Kidney tubule cell (primary cell): ENCODE results near the gene LETM1.
A peak's percentile ranks its signal among the peaks of the same experiment; 100 is the strongest.

Experiments used
- DNase-seq: peaks from one replicate; pipeline ENCODE4 v3.0.0-alpha.2; 2018; ENCODE audit warnings: low spot score

The LETM1 gene

GRCh38 chr4:1825326-1825725, 30.6 kb downstream of the LETM1 start:
- no peak for DNase-seq

GRCh38 chr4:1824746-1825145, 31.2 kb downstream of the LETM1 start:
- no peak for DNase-seq

- no peak for DNase-seq
Observed at GRCh38 chr4:1823545-1823932, 32.4 kb downstream of the LETM1 start.

GRCh38 chr4:1822568-1823544, 33.1 kb downstream of the LETM1 start:
- DNase-seq = no peak

- DNase-seq = no peak
Observed at GRCh38 chr4:1821679-1822567, 34.0 kb downstream of the LETM1 start.

- DNase-seq = no peak
Observed at GRCh38 chr4:1819816-1820215, 36.1 kb downstream of the LETM1 start.

GRCh38 chr4:1819284-1819683, 36.7 kb downstream of the LETM1 start:
- DNase-seq = no peak

GRCh38 chr4:1815997-1816860, 39.7 kb downstream of the LETM1 start:
- no peak for DNase-seq

GRCh38 chr4:1815096-1815996, 40.6 kb downstream of the LETM1 start:
- DNase-seq = no peak

GRCh38 chr4:1814453-1814852, 41.5 kb downstream of the LETM1 start:
- no peak for DNase-seq

GRCh38 chr4:1813915-1814314, 42.0 kb downstream of the LETM1 start:
- DNase-seq = no peak

- no peak for DNase-seq
Observed at GRCh38 chr4:1813231-1813630, 42.7 kb downstream of the LETM1 start.

- no peak for DNase-seq
Observed at GRCh38 chr4:1812720-1813119, 43.2 kb downstream of the LETM1 start.

- DNase-seq = no peak
Observed at GRCh38 chr4:1810765-1811164, 45.2 kb downstream of the LETM1 start.

GRCh38 chr4:1809754-1810502, 46.0 kb downstream of the LETM1 start:
- DNase-seq = peak; percentile 70

- no peak for DNase-seq
Observed at GRCh38 chr4:1808851-1809753, 46.9 kb downstream of the LETM1 start.

- no peak for DNase-seq
Observed at GRCh38 chr4:1808396-1808795, 47.6 kb downstream of the LETM1 start.

GRCh38 chr4:1807332-1807777, 48.6 kb downstream of the LETM1 start:
- DNase-seq = no peak
